ENCODE data around the gene PMPCA.
"Not testable (repeated sequence)": the region's sequence is repeated elsewhere in the genome, so short reads cannot be mapped to it uniquely, and the experiment has no call there.

The PMPCA gene

GRCh38 chr9:136394312-136395019, 16.0 kb upstream of the PMPCA start:
- no peak for DNase-seq (ENCODE audit: low spot score)

- DNase-seq (ENCODE audit: low spot score), result no peak
Measured at GRCh38 chr9:136395020-136395340, 15.5 kb upstream of the PMPCA start.

- no peak for DNase-seq (ENCODE audit: low spot score)
Measured at GRCh38 chr9:136395345-136396218, 14.9 kb upstream of the PMPCA start.

- DNase-seq (ENCODE audit: low spot score), result no peak
Measured at GRCh38 chr9:136396219-136396515, 14.3 kb upstream of the PMPCA start.

GRCh38 chr9:136397643-136398042, 12.8 kb upstream of the PMPCA start:
- no peak for DNase-seq (ENCODE audit: low spot score)

GRCh38 chr9:136398286-136398685, 12.2 kb upstream of the PMPCA start:
- no peak for DNase-seq (ENCODE audit: low spot score)

GRCh38 chr9:136399176-136400037, 11.1 kb upstream of the PMPCA start:
- peak; percentile 27 for DNase-seq (ENCODE audit: low spot score)

- peak; percentile 93 for DNase-seq (ENCODE audit: low spot score)
Measured at GRCh38 chr9:136400038-136400834, 10.2 kb upstream of the PMPCA start, which contains the start of gene SNAPC4. Gene SNAPC4 (minus strand): TSS chr9:136400170. CDS start chr9:136398428, 1,742 bp downstream.

GRCh38 chr9:136401173-136401922, 9.1 kb upstream of the PMPCA start:
- DNase-seq (ENCODE audit: low spot score), result no peak

- no peak for DNase-seq (ENCODE audit: low spot score)
Measured at GRCh38 chr9:136402067-136402466, 8.4 kb upstream of the PMPCA start.

- DNase-seq (ENCODE audit: low spot score), result no peak
Measured at GRCh38 chr9:136403538-136403914, 6.9 kb upstream of the PMPCA start.

GRCh38 chr9:136403915-136404800, 6.3 kb upstream of the PMPCA start:
- no peak for DNase-seq (ENCODE audit: low spot score)

- no peak for DNase-seq (ENCODE audit: low spot score)
Measured at GRCh38 chr9:136404801-136405136, 5.7 kb upstream of the PMPCA start.

- DNase-seq (ENCODE audit: low spot score), result no peak
Measured at GRCh38 chr9:136405481-136405880, 5.0 kb upstream of the PMPCA start.

- not testable (repeated sequence) for DNase-seq (ENCODE audit: low spot score)
Measured at GRCh38 chr9:136405904-136406303, 4.6 kb upstream of the PMPCA start.

- DNase-seq (ENCODE audit: low spot score), result not testable (repeated sequence)
Measured at GRCh38 chr9:136407061-136407460, 3.4 kb upstream of the PMPCA start.

GRCh38 chr9:136407911-136408310, 2.5 kb upstream of the PMPCA start:
- DNase-seq (ENCODE audit: low spot score), result no peak

- DNase-seq (ENCODE audit: low spot score), result no peak
Measured at GRCh38 chr9:136409557-136410455, 652 bp upstream of the PMPCA start.

- DNase-seq (ENCODE audit: low spot score), result no peak
Measured at GRCh38 chr9:136411378-136411777, 920 bp downstream of the PMPCA start.
